GM19240 (cell line): ENCODE data around the gene TMCO1.
"Not testable (repeated sequence)": the region's sequence is repeated elsewhere in the genome, so short reads cannot be mapped to it uniquely, and the experiment has no call there.

Experiments used
- DNase-seq: peaks from one replicate; pipeline ENCODE4 v3.0.0; 2011; ENCODE audit warnings: low spot score; ENCODE audit not compliant: insufficient read length

The TMCO1 gene, protein sequence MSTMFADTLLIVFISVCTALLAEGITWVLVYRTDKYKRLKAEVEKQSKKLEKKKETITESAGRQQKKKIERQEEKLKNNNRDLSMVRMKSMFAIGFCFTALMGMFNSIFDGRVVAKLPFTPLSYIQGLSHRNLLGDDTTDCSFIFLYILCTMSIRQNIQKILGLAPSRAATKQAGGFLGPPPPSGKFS

DNA sequence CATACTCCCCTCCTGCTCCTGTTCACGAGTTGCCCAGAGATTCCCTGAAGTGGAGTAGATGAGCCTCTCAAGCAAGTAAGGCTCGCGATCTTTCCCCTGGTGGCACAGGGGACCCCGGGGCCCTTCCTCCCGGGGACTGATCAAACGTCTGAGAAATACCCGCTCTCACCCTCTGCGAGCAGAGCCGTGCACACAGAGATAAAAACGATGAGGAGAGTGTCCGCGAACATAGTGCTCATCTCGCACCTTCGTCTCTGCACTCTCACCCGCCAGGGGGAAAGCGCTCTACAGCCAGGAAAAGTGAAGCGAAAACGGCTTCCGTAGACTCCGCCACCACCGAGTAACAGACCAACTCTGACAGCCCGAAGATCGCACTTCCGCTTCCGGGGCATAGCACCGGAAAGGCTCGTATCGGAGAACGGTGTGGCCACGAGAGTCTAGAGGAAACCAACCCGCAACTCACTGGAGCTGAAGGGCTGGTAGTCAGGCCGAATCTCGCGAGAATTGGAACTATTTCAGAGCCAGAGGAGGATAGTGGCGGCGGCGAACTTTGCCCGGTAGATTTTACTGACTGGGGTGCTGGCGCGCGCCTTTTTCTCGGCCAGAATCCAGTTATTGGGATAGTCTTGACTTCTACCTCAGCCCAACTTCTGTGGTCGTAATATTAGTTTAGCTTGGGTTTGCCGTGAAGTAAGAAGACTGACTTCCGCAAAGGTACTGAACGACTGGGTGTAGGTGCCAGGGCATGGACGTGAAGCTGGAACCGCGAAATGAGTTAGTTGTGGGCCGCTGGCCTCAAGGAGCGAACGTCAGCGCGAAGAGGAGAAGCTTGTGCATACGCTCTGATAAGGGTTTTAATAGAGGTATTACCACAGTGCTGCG, at the start of gene TMCO1:
TMCO1 (minus strand) TSS at position 356 of the 882 bp plus-strand sequence; CDS start at position 239, 117 bp downstream.
- DNase-seq: peak; percentile 98

- DNase-seq: no peak
Observed at GRCh38 chr1:165816826-165817497, 48.3 kb upstream of the TMCO1 start.

DNA sequence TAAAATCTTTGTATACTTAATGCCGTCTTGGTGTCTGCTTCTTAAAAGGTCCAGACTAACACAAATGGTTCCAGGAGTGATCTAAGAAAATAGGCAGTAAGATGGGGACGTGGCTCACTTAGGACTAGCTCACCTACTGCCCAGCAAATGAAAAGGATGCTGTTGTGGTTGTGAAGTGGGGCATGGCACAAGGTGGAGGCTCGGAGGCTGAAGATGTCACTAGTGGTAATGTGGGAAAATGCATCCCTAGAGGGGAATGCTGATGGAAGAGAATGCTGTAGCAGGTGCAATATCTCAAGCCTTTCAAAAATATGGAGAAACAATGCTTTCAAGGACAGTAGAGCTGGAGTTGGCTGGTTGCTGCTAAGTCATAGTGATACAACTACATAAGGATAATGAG, 47.5 kb upstream of the TMCO1 start:
- DNase-seq: no peak

DNA sequence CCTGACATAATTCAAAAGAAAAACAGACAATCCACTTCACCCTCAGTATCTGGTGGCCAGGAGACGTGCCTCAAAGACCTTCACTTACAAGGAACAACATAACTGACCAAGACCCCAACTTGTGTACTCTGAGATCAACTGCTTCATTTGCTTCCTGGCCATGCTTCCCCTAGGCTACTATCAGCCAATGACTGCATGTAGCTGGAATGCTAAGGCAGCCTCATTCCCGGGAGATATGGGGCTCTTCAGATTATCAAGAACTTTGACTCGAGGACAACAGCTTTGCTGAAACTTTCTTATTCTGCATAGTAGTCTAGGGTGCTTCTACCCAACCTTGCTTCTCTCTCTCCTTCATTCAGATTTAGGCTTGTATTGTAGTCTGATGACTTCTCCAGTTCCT, 47.1 kb upstream of the TMCO1 start:
- no peak for DNase-seq

DNA sequence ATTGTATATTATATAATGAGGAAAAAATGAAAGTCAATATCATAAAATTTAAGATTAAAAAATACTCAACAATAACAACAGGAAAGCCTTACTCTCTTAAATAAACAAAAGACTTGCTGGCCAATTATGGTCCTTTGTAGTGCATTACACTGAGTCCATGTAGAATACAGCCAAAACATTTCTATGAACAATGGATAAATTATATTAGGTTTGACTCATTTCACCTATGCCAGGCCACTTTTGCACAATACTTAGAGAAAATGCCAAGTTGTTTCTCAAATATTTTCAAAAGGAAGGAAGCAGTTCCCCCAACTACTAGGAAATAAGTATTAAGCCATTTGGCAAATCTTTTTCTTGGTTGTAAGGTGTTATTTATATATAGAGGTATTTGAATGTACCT, 38.9 kb upstream of the TMCO1 start:
- DNase-seq: no peak

DNA sequence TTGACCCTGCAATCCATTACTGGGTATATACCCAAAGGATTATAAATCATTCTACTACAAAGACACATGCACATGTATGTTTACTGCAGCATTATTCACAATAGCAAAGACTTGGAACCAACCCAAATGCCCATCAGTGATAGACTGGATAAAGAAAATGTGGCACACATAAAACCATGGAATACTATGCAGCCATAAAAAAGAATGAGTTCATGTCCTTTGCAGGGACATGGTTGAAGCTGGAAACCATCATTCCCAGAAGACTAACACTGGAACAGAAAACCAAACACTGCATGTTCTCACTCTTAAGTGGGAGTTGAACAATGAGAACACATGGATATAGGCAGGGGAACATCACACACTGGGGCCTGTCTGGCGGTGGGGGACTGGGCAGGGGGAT, 35.8 kb upstream of the TMCO1 start:
- not testable (repeated sequence) for DNase-seq

DNA sequence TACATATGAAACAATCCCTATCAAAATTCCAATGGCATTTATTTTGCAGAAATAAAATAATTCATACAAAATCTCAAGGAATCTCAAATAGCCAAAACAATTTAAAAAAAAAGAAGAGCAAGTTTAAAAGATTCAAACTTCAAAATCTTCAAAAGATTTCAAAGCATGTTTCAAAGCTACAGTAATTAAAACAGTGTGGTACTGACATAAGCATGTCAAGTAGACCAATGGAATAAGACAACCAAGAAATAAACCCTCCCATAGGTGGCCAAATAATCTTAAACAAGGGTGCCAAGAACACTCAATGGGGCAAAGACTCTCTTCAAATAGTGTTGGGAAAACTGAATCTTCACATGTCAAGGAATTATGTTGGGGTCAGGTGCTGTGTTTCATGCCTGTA, 30.7 kb upstream of the TMCO1 start:
- DNase-seq: no peak

DNA sequence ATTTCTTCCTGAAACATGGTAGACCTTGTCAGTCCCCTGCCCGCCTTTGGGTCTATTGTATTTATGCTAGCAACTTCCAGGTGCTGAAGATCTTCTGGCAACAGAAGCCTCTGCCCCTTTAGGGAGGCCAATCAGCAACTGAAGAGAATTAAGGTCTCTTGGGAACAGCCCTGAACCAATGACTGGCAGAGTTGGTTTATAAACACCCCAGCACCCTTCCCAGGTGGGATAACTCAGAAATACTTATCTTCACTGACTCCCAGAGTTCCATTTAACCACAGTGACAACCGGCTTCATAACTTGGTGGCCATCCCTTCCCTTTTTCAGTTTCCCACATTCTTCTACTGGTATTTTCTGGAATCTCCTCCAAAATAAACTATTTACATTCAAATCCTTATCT, 27.2 kb upstream of the TMCO1 start:
- DNase-seq: no peak

DNA sequence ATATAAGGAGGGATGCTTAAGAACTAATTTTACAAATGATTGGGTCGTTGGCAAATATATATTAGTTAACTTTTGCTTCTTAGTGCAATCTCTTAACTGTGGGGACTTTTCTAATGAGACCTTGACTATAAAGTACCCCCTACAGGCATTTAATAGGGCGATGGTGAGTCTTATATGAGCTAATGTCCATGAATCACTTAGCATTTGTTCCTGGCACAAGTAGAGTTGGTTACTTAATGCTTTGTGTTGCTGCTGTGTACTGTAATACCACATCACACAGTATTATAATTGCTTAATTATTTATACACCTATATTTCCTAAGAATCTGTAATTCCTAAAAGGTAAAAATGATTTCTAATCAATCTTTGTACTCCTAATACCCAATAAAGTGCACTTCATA, 25.3 kb upstream of the TMCO1 start:
- no peak for DNase-seq

- no peak for DNase-seq
Observed at GRCh38 chr1:165787741-165788140, 19.1 kb upstream of the TMCO1 start.

- DNase-seq: not testable (repeated sequence)
Observed at GRCh38 chr1:165783519-165783918, 14.9 kb upstream of the TMCO1 start.

GRCh38 chr1:165778197-165778596, 9.5 kb upstream of the TMCO1 start:
- DNase-seq: not testable (repeated sequence)

GRCh38 chr1:165773324-165773965, 4.8 kb upstream of the TMCO1 start:
- DNase-seq: no peak

DNA sequence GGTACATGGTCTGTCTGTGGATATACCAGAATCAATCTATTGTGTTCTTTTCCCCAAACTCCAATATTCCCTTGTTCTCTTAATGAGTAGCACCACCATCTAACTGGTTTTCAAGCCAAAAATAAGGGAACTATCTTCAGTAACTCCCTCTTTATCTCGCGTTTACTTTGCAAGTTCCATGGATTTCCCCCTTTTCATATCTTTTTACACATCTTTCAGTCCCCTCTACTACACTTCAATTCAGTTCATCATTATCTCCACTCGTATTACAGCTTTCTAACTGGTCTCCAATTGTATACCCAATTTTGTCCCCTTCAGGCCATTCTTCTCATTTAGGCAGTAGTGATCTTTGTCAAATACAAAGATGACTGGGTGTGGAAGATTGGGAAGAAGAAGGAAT, 4.1 kb upstream of the TMCO1 start:
- no peak for DNase-seq

GRCh38 chr1:165764277-165764676, 4.4 kb downstream of the TMCO1 start:
- DNase-seq: no peak

- DNase-seq: no peak
Observed at GRCh38 chr1:165763442-165763841, 5.2 kb downstream of the TMCO1 start.

DNA sequence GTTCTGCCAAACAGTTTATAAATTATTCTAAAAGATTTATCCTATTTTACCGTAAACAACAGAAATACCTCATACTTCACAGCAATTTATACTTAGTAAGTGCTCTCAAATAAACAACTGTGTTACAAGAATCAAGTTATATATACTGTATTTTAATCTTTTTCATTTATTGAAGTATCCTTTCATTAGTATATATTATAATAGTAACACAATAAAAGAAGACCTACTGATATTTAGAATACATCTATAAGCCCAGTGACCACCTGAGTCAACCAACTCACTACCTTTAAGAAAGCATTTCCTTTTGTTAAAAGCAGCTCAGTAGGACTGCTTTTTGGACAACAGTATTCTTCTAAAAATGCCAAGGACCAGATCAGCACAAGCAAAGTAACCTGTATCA, 5.9 kb downstream of the TMCO1 start:
- DNase-seq: no peak

DNA sequence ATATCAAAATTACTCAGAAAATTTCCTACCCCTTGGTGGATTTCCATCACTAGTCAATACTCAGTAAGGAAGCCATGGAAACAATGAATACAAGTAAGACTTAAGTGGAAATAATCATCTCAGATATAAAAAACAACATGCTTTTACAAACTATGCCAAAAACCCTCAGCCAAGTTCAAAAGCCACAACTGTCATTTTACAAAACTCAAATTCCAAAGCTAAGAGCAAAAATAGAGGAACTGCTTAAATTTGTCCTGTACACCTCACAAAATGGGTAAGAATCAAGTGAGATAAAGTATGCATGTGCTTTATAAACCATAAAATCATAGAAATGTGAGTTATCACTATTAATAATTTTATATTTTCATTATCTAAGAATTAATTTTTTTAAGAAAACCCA, 9.6 kb downstream of the TMCO1 start:
- DNase-seq: no peak

- DNase-seq: no peak
Observed at GRCh38 chr1:165755393-165756010, 13.2 kb downstream of the TMCO1 start.

DNA sequence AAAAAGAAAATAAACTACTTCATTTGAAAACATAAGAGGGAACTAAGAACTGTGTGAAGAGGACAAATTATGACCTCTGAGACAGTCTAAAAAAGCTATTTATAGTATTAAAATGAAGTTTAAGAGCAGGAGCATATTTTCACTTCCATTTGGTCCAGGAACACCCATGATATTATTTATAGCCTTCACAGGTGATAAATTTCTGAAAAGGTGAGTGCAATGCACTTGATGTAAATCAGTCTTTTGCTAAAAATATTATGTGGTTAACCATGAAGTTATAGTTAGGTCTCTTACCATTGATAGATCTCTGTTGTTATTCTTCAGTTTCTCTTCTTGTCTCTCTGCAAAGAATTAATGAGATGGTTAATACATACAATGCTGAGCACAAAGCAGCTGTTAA, 14.7 kb downstream of the TMCO1 start:
- no peak for DNase-seq

- DNase-seq: no peak
Observed at GRCh38 chr1:165748550-165748949, 20.1 kb downstream of the TMCO1 start.
